CD1c-positive myeloid dendritic cell (primary cell): ENCODE data around the gene TEAD3.

Experiments used
- DNase-seq: peaks from one replicate; pipeline ENCODE4 v3.0.0-alpha.2; 2016; ENCODE audit errors: extremely low spot score

Gene TEAD3

GRCh38 chr6:35475573-35475972 is 21.3 kb downstream of the TEAD3 start:
- DNase-seq: no peak

- no peak for DNase-seq
Measured at GRCh38 chr6:35474942-35475570, 21.8 kb downstream of the TEAD3 start.

GRCh38 chr6:35474131-35474941 is 22.5 kb downstream of the TEAD3 start:
- DNase-seq: no peak

GRCh38 chr6:35473850-35474130 is 23.1 kb downstream of the TEAD3 start:
- DNase-seq: no peak

GRCh38 chr6:35473075-35473849 is 23.6 kb downstream of the TEAD3 start:
- no peak for DNase-seq

- no peak for DNase-seq
Measured at GRCh38 chr6:35471836-35472345, 25.0 kb downstream of the TEAD3 start.

- DNase-seq: no peak
Measured at GRCh38 chr6:35470663-35471120, 26.2 kb downstream of the TEAD3 start.

- DNase-seq: no peak
Measured at GRCh38 chr6:35469751-35470662, 26.9 kb downstream of the TEAD3 start.

GRCh38 chr6:35468980-35469750 is 27.7 kb downstream of the TEAD3 start:
- DNase-seq: no peak

GRCh38 chr6:35468181-35468979 is 28.5 kb downstream of the TEAD3 start, which contains the start of gene RPL10A:
TSS of gene RPL10A (plus strand) at chr6:35468401. CDS start at chr6:35468435, 34 bp downstream.
- DNase-seq: peak; percentile 99

- DNase-seq: no peak
Measured at GRCh38 chr6:35465646-35466045, 31.2 kb downstream of the TEAD3 start.

- DNase-seq: no peak
Measured at GRCh38 chr6:35463292-35463691, 33.6 kb downstream of the TEAD3 start.

- no peak for DNase-seq
Measured at GRCh38 chr6:35461270-35461669, 35.6 kb downstream of the TEAD3 start.

GRCh38 chr6:35457907-35458306 is 39.0 kb downstream of the TEAD3 start:
- DNase-seq: no peak

- DNase-seq: no peak
Measured at GRCh38 chr6:35454391-35455110, 42.3 kb downstream of the TEAD3 start.

GRCh38 chr6:35453236-35453635 is 43.6 kb downstream of the TEAD3 start:
- no peak for DNase-seq

GRCh38 chr6:35452183-35453090 is 44.4 kb downstream of the TEAD3 start, which contains the start of gene FANCE:
TSS of gene FANCE (plus strand) at chr6:35452338. CDS start at chr6:35452546, 208 bp downstream.
- DNase-seq: peak; percentile 95
